ENCODE results near the gene ZCCHC3.
"Not testable (repeated sequence)": the region's sequence is repeated elsewhere in the genome, so short reads cannot be mapped to it uniquely, and the experiment has no call there.

The ZCCHC3 gene

GRCh38 chr20:297098-297924 is at the start of gene ZCCHC3:
Gene ZCCHC3 (plus strand): TSS chr20:297570. CDS start chr20:297587, 17 bp downstream.
- DNase-seq (ENCODE audit: low read depth in 2 of 2) = peak; percentile 77 to 81

- DNase-seq (ENCODE audit: low read depth in 2 of 2) = no peak
Measured at GRCh38 chr20:251354-251753, 46.0 kb upstream of the ZCCHC3 start.

GRCh38 chr20:252801-253200 is 44.6 kb upstream of the ZCCHC3 start:
- no peak for DNase-seq (ENCODE audit: low read depth in 2 of 2)

- not testable (repeated sequence) for DNase-seq (ENCODE audit: low read depth in 2 of 2)
Measured at GRCh38 chr20:253447-253846, 43.9 kb upstream of the ZCCHC3 start.

GRCh38 chr20:257419-257818 is 40.0 kb upstream of the ZCCHC3 start, which contains the start of gene DEFB132:
Gene DEFB132 (plus strand): TSS chr20:257724. CDS start chr20:257779, 55 bp downstream.
- DNase-seq (ENCODE audit: low read depth in 2 of 2) = no peak

- DNase-seq (ENCODE audit: low read depth in 2 of 2) = no peak
Measured at GRCh38 chr20:258269-258858, 39.0 kb upstream of the ZCCHC3 start.

GRCh38 chr20:258963-259362 is 38.4 kb upstream of the ZCCHC3 start:
- no peak for DNase-seq (ENCODE audit: low read depth in 2 of 2)

GRCh38 chr20:259981-260380 is 37.4 kb upstream of the ZCCHC3 start:
- no peak for DNase-seq (ENCODE audit: low read depth in 2 of 2)

GRCh38 chr20:263701-264100 is 33.7 kb upstream of the ZCCHC3 start:
- no peak for DNase-seq (ENCODE audit: low read depth in 2 of 2)

- peak; percentile 78 to 81 for DNase-seq (ENCODE audit: low read depth in 2 of 2)
Measured at GRCh38 chr20:266596-267562, 30.5 kb upstream of the ZCCHC3 start.

- DNase-seq (ENCODE audit: low read depth in 2 of 2) = no peak
Measured at GRCh38 chr20:270517-270916, 26.9 kb upstream of the ZCCHC3 start.

GRCh38 chr20:271069-271468 is 26.3 kb upstream of the ZCCHC3 start:
- no peak for DNase-seq (ENCODE audit: low read depth in 2 of 2)

- no peak for DNase-seq (ENCODE audit: low read depth in 2 of 2)
Measured at GRCh38 chr20:271528-271927, 25.8 kb upstream of the ZCCHC3 start.

GRCh38 chr20:272718-273117 is 24.7 kb upstream of the ZCCHC3 start:
- DNase-seq (ENCODE audit: low read depth in 2 of 2) = no peak

- DNase-seq (ENCODE audit: low read depth in 2 of 2) = no peak
Measured at GRCh38 chr20:273884-274283, 23.5 kb upstream of the ZCCHC3 start.

GRCh38 chr20:275791-276190 is 21.6 kb upstream of the ZCCHC3 start:
- no peak for DNase-seq (ENCODE audit: low read depth in 2 of 2)

GRCh38 chr20:276620-277495 is 20.5 kb upstream of the ZCCHC3 start:
- DNase-seq (ENCODE audit: low read depth in 2 of 2) = no peak

GRCh38 chr20:277496-277781 is 19.9 kb upstream of the ZCCHC3 start:
- no peak for DNase-seq (ENCODE audit: low read depth in 2 of 2)

- DNase-seq (ENCODE audit: low read depth in 2 of 2) = no peak
Measured at GRCh38 chr20:278181-278580, 19.2 kb upstream of the ZCCHC3 start.

GRCh38 chr20:278607-279571 is 18.5 kb upstream of the ZCCHC3 start:
- DNase-seq (ENCODE audit: low read depth in 2 of 2) = no peak
